ENCODE measurements around the gene EMX1. TPM values are rescaled to one million over a fixed set of nuclear protein-coding genes. Genes with fewer than 3 reads are reported as not detected.

Gene EMX1
- total and polyA plus RNA-seq, 2 donors (not counting 1 experiment from before 2014, with no cell fraction given) = not detected

DNA sequence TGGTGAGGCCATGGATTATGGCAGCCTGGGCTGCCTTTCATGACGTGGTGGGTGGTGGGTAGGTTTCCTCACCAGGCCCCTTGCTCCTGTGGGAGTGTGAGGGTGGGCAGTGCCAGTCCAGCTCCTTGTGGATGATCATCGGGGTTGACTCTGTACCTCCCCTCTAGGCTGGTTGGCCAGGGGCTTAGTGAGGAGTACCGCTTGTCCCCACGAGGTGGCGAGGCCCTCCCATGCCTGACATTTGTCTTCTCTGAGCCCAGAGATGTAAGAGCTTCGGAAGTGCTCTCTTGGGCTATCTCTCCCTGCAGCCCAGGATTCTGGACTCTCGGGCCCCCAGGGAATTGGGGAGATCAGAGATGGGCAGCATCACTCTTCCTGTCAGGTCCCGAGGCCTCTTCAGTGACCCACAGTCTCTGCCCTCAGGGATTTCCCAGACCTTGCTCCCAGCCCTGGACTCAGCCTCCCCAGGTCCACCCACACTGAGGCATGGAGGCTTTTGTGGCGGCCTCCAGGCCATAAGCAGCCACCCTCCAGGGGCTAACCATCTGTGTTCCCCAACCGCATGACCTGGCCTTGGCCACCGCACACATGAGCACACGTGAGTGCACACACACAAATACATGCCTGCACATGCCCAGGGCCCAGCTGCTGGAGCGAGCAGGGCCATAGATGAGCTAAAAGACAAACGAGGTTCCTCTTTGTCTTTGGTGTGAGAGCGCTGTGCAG lies 23.6 kb upstream of the EMX1 start:
- no peaks in the 10 kb centered on the region for H3K79me2 ChIP-seq (ENCODE audit: control insufficient read depth, insufficient read depth, low read length)
- H3K27ac ChIP-seq (ENCODE audit: insufficient read depth, low read length) = no peak overlapping the region
- peak; percentile 60 to 63 for DNase-seq (ENCODE audit: low read depth in 2 of 2)
- no peak overlapping the region for H2AFZ ChIP-seq (ENCODE audit: low read length)
- peaks cover 29% of the 10 kb centered on the region for H3K27me3 ChIP-seq (ENCODE audit: control insufficient read depth, insufficient read depth, low read length)
- H3K4me1 ChIP-seq (ENCODE audit: control insufficient read depth, extremely low read depth, insufficient read depth, low read length) = no peaks in the 10 kb centered on the region
- H3K9ac ChIP-seq (ENCODE audit: insufficient read depth, low read length) = no peak overlapping the region
- no peak overlapping the region for H3K4me3 ChIP-seq (replicated peaks in 1 of 4; ENCODE audit: control extremely low read depth in 1 of 4, insufficient read depth in 1 of 4, low read depth in 3 of 4, low read length in 4 of 4)
- no peaks in the 10 kb centered on the region for H4K20me1 ChIP-seq (ENCODE audit: control insufficient read depth, extremely low read depth, insufficient read depth, low read length)
- no peak overlapping the region for H3K4me2 ChIP-seq (ENCODE audit: extremely low read depth, insufficient read depth, low read length)
- TF ChIP-seq, protein P1, sequence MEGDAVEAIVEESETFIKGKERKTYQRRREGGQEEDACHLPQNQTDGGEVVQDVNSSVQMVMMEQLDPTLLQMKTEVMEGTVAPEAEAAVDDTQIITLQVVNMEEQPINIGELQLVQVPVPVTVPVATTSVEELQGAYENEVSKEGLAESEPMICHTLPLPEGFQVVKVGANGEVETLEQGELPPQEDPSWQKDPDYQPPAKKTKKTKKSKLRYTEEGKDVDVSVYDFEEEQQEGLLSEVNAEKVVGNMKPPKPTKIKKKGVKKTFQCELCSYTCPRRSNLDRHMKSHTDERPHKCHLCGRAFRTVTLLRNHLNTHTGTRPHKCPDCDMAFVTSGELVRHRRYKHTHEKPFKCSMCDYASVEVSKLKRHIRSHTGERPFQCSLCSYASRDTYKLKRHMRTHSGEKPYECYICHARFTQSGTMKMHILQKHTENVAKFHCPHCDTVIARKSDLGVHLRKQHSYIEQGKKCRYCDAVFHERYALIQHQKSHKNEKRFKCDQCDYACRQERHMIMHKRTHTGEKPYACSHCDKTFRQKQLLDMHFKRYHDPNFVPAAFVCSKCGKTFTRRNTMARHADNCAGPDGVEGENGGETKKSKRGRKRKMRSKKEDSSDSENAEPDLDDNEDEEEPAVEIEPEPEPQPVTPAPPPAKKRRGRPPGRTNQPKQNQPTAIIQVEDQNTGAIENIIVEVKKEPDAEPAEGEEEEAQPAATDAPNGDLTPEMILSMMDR (conservative IDR thresholded peaks at IDR 0.05 in 1 of 2, IDR thresholded peaks at IDR 0.05 in 1 of 2; ENCODE audit: low read depth in 1 of 2, low read length in 2 of 2) = peak; percentile 48 to 78
- TF ChIP-seq EZH2 (IDR thresholded peaks at IDR 0.05; ENCODE audit: low read length, missing control alignments) = no peak
- no peaks in the 10 kb centered on the region for H3K36me3 ChIP-seq (ENCODE audit: control insufficient read depth, insufficient read depth, low read length)
- H3K9me3 ChIP-seq (ENCODE audit: control insufficient read depth, insufficient read depth, low read depth, low read length) = no peaks in the 10 kb centered on the region

DNA sequence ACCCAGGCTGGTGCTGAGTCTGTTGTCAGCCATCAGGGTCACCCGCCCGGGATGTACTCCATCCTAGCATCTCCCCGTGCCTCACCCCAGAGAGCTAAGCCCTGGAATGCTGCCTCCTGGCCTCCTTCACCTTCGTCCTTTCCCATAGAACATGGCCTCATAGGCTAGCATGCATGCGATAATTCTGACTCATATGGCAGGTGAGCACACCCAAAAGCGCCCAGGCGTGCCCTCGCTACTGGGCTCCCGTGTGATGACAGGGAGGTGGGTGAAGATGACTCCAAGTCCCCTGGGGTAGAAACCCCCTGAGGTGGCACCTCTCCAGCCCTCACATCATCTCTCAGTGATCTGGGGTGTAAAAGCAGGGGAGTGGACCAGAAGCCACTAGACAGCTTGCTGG lies 22.8 kb upstream of the EMX1 start:
- H2AFZ ChIP-seq (ENCODE audit: low read length) = no peak overlapping the region
- H3K27me3 ChIP-seq (ENCODE audit: control insufficient read depth, insufficient read depth, low read length) = peaks cover 33% of the 10 kb centered on the region
- H3K4me2 ChIP-seq (ENCODE audit: extremely low read depth, insufficient read depth, low read length) = no peak overlapping the region
- DNase-seq (ENCODE audit: low read depth in 2 of 2) = no peak
- no peak for TF ChIP-seq EZH2 (IDR thresholded peaks at IDR 0.05; ENCODE audit: low read length, missing control alignments)
- TF ChIP-seq, protein P1 (conservative IDR thresholded peaks at IDR 0.05 in 1 of 2, IDR thresholded peaks at IDR 0.05 in 1 of 2; ENCODE audit: low read depth in 1 of 2, low read length in 2 of 2) = no peak
- no peak overlapping the region for H3K4me3 ChIP-seq (replicated peaks in 1 of 4; ENCODE audit: control extremely low read depth in 1 of 4, insufficient read depth in 1 of 4, low read depth in 3 of 4, low read length in 4 of 4)
- H3K9ac ChIP-seq (ENCODE audit: insufficient read depth, low read length) = no peak overlapping the region
- no peaks in the 10 kb centered on the region for H3K4me1 ChIP-seq (ENCODE audit: control insufficient read depth, extremely low read depth, insufficient read depth, low read length)
- H3K79me2 ChIP-seq (ENCODE audit: control insufficient read depth, insufficient read depth, low read length) = no peaks in the 10 kb centered on the region
- no peak overlapping the region for H3K27ac ChIP-seq (ENCODE audit: insufficient read depth, low read length)
- H3K9me3 ChIP-seq (ENCODE audit: control insufficient read depth, insufficient read depth, low read depth, low read length) = no peaks in the 10 kb centered on the region
- no peaks in the 10 kb centered on the region for H4K20me1 ChIP-seq (ENCODE audit: control insufficient read depth, extremely low read depth, insufficient read depth, low read length)
- no peaks in the 10 kb centered on the region for H3K36me3 ChIP-seq (ENCODE audit: control insufficient read depth, insufficient read depth, low read length)

DNA sequence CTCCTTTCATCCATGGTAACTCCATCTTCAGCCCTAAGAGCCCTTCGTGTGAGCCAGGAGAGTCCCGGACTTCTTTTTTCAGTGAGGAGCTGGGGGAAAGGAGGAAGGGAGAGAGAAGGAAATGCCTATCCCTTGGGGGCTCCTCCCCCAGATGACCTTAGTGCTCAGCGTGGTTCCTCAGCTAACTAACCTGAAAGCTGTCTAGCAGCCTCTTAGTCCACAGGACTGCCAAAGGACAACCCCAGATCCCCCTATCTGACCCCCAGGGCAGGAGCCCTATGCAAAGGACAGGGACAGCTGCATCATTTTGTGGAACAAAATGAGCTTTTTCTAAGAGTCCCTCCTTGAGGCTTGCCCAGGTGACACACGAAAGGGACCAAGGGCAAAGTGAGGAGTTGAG lies 22.2 kb upstream of the EMX1 start:
- no peak overlapping the region for H3K4me3 ChIP-seq (replicated peaks in 1 of 4; ENCODE audit: control extremely low read depth in 1 of 4, insufficient read depth in 1 of 4, low read depth in 3 of 4, low read length in 4 of 4)
- H3K27ac ChIP-seq (ENCODE audit: insufficient read depth, low read length) = no peak overlapping the region
- H4K20me1 ChIP-seq (ENCODE audit: control insufficient read depth, extremely low read depth, insufficient read depth, low read length) = no peaks in the 10 kb centered on the region
- H3K79me2 ChIP-seq (ENCODE audit: control insufficient read depth, insufficient read depth, low read length) = no peaks in the 10 kb centered on the region
- H3K36me3 ChIP-seq (ENCODE audit: control insufficient read depth, insufficient read depth, low read length) = no peaks in the 10 kb centered on the region
- H3K4me2 ChIP-seq (ENCODE audit: extremely low read depth, insufficient read depth, low read length) = no peak overlapping the region
- no peak for DNase-seq (ENCODE audit: low read depth in 2 of 2)
- H3K9ac ChIP-seq (ENCODE audit: insufficient read depth, low read length) = no peak overlapping the region
- no peak overlapping the region for H2AFZ ChIP-seq (ENCODE audit: low read length)
- no peaks in the 10 kb centered on the region for H3K9me3 ChIP-seq (ENCODE audit: control insufficient read depth, insufficient read depth, low read depth, low read length)
- TF ChIP-seq, protein P1 (conservative IDR thresholded peaks at IDR 0.05 in 1 of 2, IDR thresholded peaks at IDR 0.05 in 1 of 2; ENCODE audit: low read depth in 1 of 2, low read length in 2 of 2) = no peak
- no peak for TF ChIP-seq EZH2 (IDR thresholded peaks at IDR 0.05; ENCODE audit: low read length, missing control alignments)
- H3K27me3 ChIP-seq (ENCODE audit: control insufficient read depth, insufficient read depth, low read length) = peaks cover 37% of the 10 kb centered on the region
- H3K4me1 ChIP-seq (ENCODE audit: control insufficient read depth, extremely low read depth, insufficient read depth, low read length) = no peaks in the 10 kb centered on the region
